BJ (cell line): Measurements from ENCODE around the gene APCDD1L. TPM values are rescaled to one million over a fixed set of nuclear protein-coding genes. Genes with fewer than 3 reads are reported as not detected.
"Not testable (repeated sequence)": the region's sequence is repeated elsewhere in the genome, so short reads cannot be mapped to it uniquely, and the experiment has no call there.

Experiments used
- CTCF ChIA-PET: fragments of 350-600 bp; formaldehyde crosslinking; extraction: SDS; loops from one replicate; lab custom pipeline; 2021; ENCODE audit warnings: antibody characterized with exemption, inconsistent platforms; lab: Yijun Ruan, JAX
- POLR2A ChIA-PET: fragments of 300-600 bp; sonication (Branson Sonifier 250); formaldehyde crosslinking; extraction: SDS; loops from one replicate; lab custom pipeline; 2021; ENCODE audit warnings: antibody characterized with exemption; lab: Charles Lee
- DNase-seq: peaks from one replicate; pipeline ENCODE4 v3.0.0-alpha.2; 2011; ENCODE audit warnings: low read depth
- H3K27me3 ChIP-seq: 2 replicates; pipeline ENCODE4 v1.6.0; 2011; ENCODE audit warnings: low read length; ENCODE audit not compliant: control insufficient read depth, insufficient read depth
- H3K36me3 ChIP-seq: 2 replicates; pipeline ENCODE4 v1.5.1; 2011; ENCODE audit warnings: low read length; ENCODE audit not compliant: control insufficient read depth, insufficient read depth
- H3K4me3 ChIP-seq: 2 replicates; pipeline ENCODE4 v1.5.1; 2011; ENCODE audit warnings: low read depth, mild to moderate bottlenecking, control low read depth, low read length
- CTCF ChIP-seq: IDR thresholded peaks from 2 replicates; pipeline ENCODE4 v1.5.1; 2011; ENCODE audit warnings: low read depth, mild to moderate bottlenecking, control low read depth, inconsistent platforms, low read length, moderate library complexity; ENCODE audit not compliant: insufficient read depth
- polyA plus RNA-seq: library from polyadenylated mRNA; depleted of rRNA; stranded (reverse); fragments of >200 nt; gene quantifications from 2 replicates; pipeline ENCODE4 v1.2.3, GENCODE V29; 2011

Gene APCDD1L
- polyA plus RNA-seq, 1 experiment, result 2.5 TPM

- no peaks in the 10 kb centered on the region for H3K27me3 ChIP-seq
- no peak overlapping the region for H3K4me3 ChIP-seq
- POLR2A ChIA-PET, result interaction anchor here (0.6 to 0.7 kb wide), 2 partner anchors 31 to 39 kb away, joined by 3 to 4 read pairs; no protein-coding TSS in a partner anchor
- TF ChIP-seq CTCF, result no peak
- CTCF ChIA-PET, result interaction anchor here (0.6 kb wide), 1 partner anchor 1735 kb away, joined by 3 read pairs; no protein-coding TSS in a partner anchor
- DNase-seq, result no peak
- H3K36me3 ChIP-seq, result no peaks in the 10 kb centered on the region
Observed at GRCh38 chr20:58511364-58511763, 3.8 kb downstream of the APCDD1L start.

- ChIA-PET CTCF (interaction anchor here (0.6 kb wide), 1 partner anchor 1735 kb away, joined by 3 read pairs; no protein-coding TSS in a partner anchor), POLR2A (no interaction called here)
- H3K27me3 ChIP-seq, result no peaks in the 10 kb centered on the region
- no peaks in the 10 kb centered on the region for H3K36me3 ChIP-seq
- H3K4me3 ChIP-seq, result no peak overlapping the region
- no peak for DNase-seq
- no peak for TF ChIP-seq CTCF
Observed at GRCh38 chr20:58510921-58511320, 4.3 kb downstream of the APCDD1L start.

GRCh38 chr20:58508762-58509395 is 6.3 kb downstream of the APCDD1L start:
- no peak for DNase-seq
- Histone ChIP-seq H3K27me3 (no peaks in the 10 kb centered on the region), H3K36me3 (no peaks in the 10 kb centered on the region), H3K4me3 (no peak overlapping the region)
- ChIA-PET CTCF (interaction anchor here (0.7 kb wide), 1 partner anchor 23 kb away, joined by 3 read pairs; no protein-coding TSS in a partner anchor), POLR2A (no interaction called here)
- TF ChIP-seq CTCF, result no peak

- H3K36me3 ChIP-seq, H3K27me3 ChIP-seq, DNase-seq, POLR2A ChIA-PET, H3K4me3 ChIP-seq: not testable (repeated sequence)
- CTCF ChIA-PET, result interaction anchor here (1.5 kb wide), 1 partner anchor 25 kb away, joined by 4 read pairs; no protein-coding TSS in a partner anchor
Observed at GRCh38 chr20:58506999-58507398, 8.2 kb downstream of the APCDD1L start.

- Histone ChIP-seq H3K36me3 (no peaks in the 10 kb centered on the region), H3K4me3 (no peak overlapping the region), H3K27me3 (no peaks in the 10 kb centered on the region)
- TF ChIP-seq CTCF, result no peak
- POLR2A ChIA-PET, result no interaction called here
- CTCF ChIA-PET, result no interaction called here
- no peak for DNase-seq
Observed at GRCh38 chr20:58504566-58504965, 10.6 kb downstream of the APCDD1L start.
